ENCODE data around the gene GSTA5.
A peak's percentile ranks its signal among the peaks of the same experiment; 100 is the strongest.

DNA sequence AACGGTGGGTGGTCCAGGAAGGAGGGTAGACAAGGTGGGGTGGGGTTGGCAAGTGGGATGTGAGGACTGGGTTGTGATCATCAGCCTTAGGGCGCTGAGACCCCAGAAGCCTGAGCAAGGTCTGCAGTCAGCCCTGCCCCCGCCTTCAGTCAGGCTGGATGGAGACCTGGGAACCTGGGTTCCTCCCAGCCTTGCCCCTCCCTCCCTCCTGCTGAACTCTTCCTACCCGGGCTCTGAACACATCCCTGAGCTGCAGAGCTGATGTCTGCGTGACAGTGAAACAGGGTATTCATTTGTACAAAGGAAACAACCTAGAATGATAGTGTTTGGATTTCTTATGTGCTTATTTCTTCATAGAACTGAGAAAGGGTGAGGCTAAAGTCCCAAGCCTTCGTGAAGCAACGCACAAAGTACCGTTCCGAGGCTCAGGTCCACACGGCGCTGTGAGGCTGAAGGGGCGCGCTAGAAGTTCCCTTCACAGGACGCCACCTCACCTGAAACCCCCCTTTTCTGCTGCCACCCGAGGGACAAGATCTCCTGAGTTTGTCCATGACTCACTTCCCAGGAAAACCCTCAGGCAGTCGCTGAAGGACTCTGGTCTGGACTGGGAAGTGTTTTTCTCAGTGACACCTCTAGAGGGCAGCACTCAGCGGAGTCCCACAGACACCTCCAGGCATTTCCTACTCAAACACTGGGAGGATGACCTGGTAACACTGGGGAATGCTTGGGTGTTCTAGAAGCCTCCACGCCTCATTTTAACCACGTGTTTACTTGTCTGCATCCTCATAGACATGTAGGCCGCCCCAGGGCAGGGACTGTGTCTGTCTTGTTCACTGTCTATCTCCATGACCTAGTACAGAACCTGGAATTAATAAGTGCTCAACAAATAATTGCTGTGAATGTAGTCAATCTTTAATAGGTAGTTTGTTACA, 1.2 kb downstream of the GSTA5 start:
- TF ChIP-seq POLR2AphosphoS5 (IDR thresholded peaks at IDR 0.05) (no peak), CTCF (IDR thresholded peaks at IDR 0.05) (peak; percentile 37 to 68 (median 66)), POLR2A (IDR thresholded peaks at IDR 0.05) (no peak)

Data from transverse colon (tissue), 4 donors.